Hippocampal formation (tissue), 2 donors: ENCODE results near the gene CNIH4.
"Not testable (repeated sequence)": the region's sequence is repeated elsewhere in the genome, so short reads cannot be mapped to it uniquely, and the experiment has no call there.

Experiments used
- DNase-seq, 2 donors: peaks; one replicate each; lab custom pipeline; 2025; lab: John Stamatoyannopoulos, UW

The CNIH4 gene

GRCh38 chr1:224349716-224350115, 7.0 kb upstream of the CNIH4 start:
- not testable (repeated sequence) for DNase-seq

GRCh38 chr1:224352436-224353085, 4.1 kb upstream of the CNIH4 start:
- DNase-seq = not testable (repeated sequence)

GRCh38 chr1:224353975-224354925, 2.4 kb upstream of the CNIH4 start:
- DNase-seq = no peak

GRCh38 chr1:224357626-224358124, 996 bp downstream of the CNIH4 start:
- no peak for DNase-seq

GRCh38 chr1:224358237-224358636, 1.6 kb downstream of the CNIH4 start:
- DNase-seq = no peak

- no peak for DNase-seq
Measured at GRCh38 chr1:224359207-224359606, 2.5 kb downstream of the CNIH4 start.

GRCh38 chr1:224368409-224368808, 11.7 kb downstream of the CNIH4 start:
- DNase-seq = no peak

GRCh38 chr1:224373008-224373590, 16.4 kb downstream of the CNIH4 start:
- no peak for DNase-seq

- DNase-seq = no peak
Measured at GRCh38 chr1:224375059-224375458, 18.4 kb downstream of the CNIH4 start.

- no peak for DNase-seq
Measured at GRCh38 chr1:224377676-224378006, 21.0 kb downstream of the CNIH4 start.

- no peak for DNase-seq
Measured at GRCh38 chr1:224378855-224379631, 22.4 kb downstream of the CNIH4 start.

GRCh38 chr1:224380003-224380402, 23.3 kb downstream of the CNIH4 start:
- DNase-seq = no peak

GRCh38 chr1:224381880-224382548, 25.3 kb downstream of the CNIH4 start:
- DNase-seq = no peak

GRCh38 chr1:224383218-224383617, 26.5 kb downstream of the CNIH4 start:
- DNase-seq = no peak

GRCh38 chr1:224387302-224387912, 30.7 kb downstream of the CNIH4 start:
- DNase-seq = no peak

GRCh38 chr1:224387943-224388342, 31.3 kb downstream of the CNIH4 start:
- no peak for DNase-seq

- DNase-seq = no peak
Measured at GRCh38 chr1:224390517-224390916, 33.8 kb downstream of the CNIH4 start.

GRCh38 chr1:224392411-224393249, 36.0 kb downstream of the CNIH4 start:
- DNase-seq = no peak

- no peak for DNase-seq
Measured at GRCh38 chr1:224393294-224393693, 36.6 kb downstream of the CNIH4 start.

GRCh38 chr1:224399887-224400286, 43.2 kb downstream of the CNIH4 start:
- no peak for DNase-seq
